IMR-90 (cell line): ENCODE data around the gene BACE1-AS. TPM values are rescaled to one million over a fixed set of nuclear protein-coding genes. Genes with fewer than 3 reads are reported as not detected.

Source experiments
- ATAC-seq: fragments of 200-7000 bp; cut with Tn5 transposase; 2 replicates; pipeline ENCODE4 v1.9.1; 2020; ENCODE audit warnings: low read depth, mild to moderate bottlenecking, moderate library complexity
- BruUV-seq: library from RNA; stranded (reverse); fragments of 400-500 nt; replicated peaks from 2 replicates; lab custom pipeline; 2021; lab: Mats Ljungman, UMichigan
- CTCF ChIA-PET: fragments of 300-600 bp; formaldehyde crosslinking; extraction: SDS; loops from one replicate; lab custom pipeline; 2021; ENCODE audit warnings: antibody characterized with exemption; lab: Yijun Ruan, JAX
- POLR2A ChIA-PET: fragments of 300-600 bp; sonication (Branson Sonifier 250); formaldehyde crosslinking; loops from one replicate; lab custom pipeline; 2022; ENCODE audit warnings: antibody characterized with exemption; ENCODE audit not compliant: unreplicated experiment; lab: Charles Lee
- DNase-seq: peaks from one replicate; pipeline ENCODE4 v3.0.0; 2013
- H2AFZ ChIP-seq: replicated peaks from 2 replicates; pipeline ENCODE3; 2013; ENCODE audit warnings: low read length, mild to moderate bottlenecking; ENCODE audit not compliant: poor library complexity
- H2AK5ac ChIP-seq: 2 replicates; pipeline ENCODE4 v1.6.1; 2013; ENCODE audit warnings: low read depth, low read length, inconsistent platforms
- H2AK9ac ChIP-seq: replicated peaks from 2 replicates; pipeline ENCODE3; 2013; ENCODE audit warnings: mild to moderate bottlenecking, low read depth, low read length, moderate library complexity; ENCODE audit not compliant: poor library complexity
- H2BK120ac ChIP-seq: 2 replicates; pipeline ENCODE4 v1.6.1; 2013; ENCODE audit warnings: low read depth, low read length, inconsistent platforms
- H2BK15ac ChIP-seq: 3 replicates; pipeline ENCODE4 v1.6.1; 2013; ENCODE audit warnings: low read depth, low read length, inconsistent platforms
- H2BK20ac ChIP-seq: 2 replicates; pipeline ENCODE4 v1.6.1; 2013; ENCODE audit warnings: low read depth, mild to moderate bottlenecking, inconsistent platforms, low read length, moderate library complexity
- H2BK5ac ChIP-seq: 2 replicates; pipeline ENCODE4 v1.6.1; 2013; ENCODE audit warnings: mild to moderate bottlenecking, low read depth, low read length, inconsistent platforms; ENCODE audit not compliant: poor library complexity, severe bottlenecking
- H3K14ac ChIP-seq: replicated peaks from 2 replicates; pipeline ENCODE4 v1.6.1; 2013; ENCODE audit warnings: low read depth, low read length, inconsistent platforms
- H3K18ac ChIP-seq: 2 replicates; pipeline ENCODE4 v1.6.1; 2013; ENCODE audit warnings: low read depth, low read length, control low read depth
- H3K23ac ChIP-seq: 2 replicates; pipeline ENCODE4 v1.6.1; 2013; ENCODE audit warnings: low read depth, low read length, inconsistent platforms
- H3K27ac ChIP-seq: 2 replicates; pipeline ENCODE4 v1.5.1; 2013; ENCODE audit warnings: mild to moderate bottlenecking, control low read depth, low read length; ENCODE audit not compliant: insufficient read depth
- H3K27me3 ChIP-seq: 2 replicates; pipeline ENCODE4 v1.6.1; 2013; ENCODE audit warnings: low read length; ENCODE audit not compliant: control insufficient read depth, insufficient read depth
- H3K36me3 ChIP-seq: 2 replicates; pipeline ENCODE4 v1.6.1; 2013; ENCODE audit warnings: low read length, mixed read lengths; ENCODE audit not compliant: control insufficient read depth, insufficient read depth
- H3K4ac ChIP-seq: 2 replicates; pipeline ENCODE4 v1.6.1; 2013; ENCODE audit warnings: low read depth, low read length, inconsistent platforms
- H3K4me1 ChIP-seq: 2 replicates; pipeline ENCODE4 v1.6.1; 2013; ENCODE audit warnings: low read length, mixed read lengths; ENCODE audit not compliant: control insufficient read depth, insufficient read depth
- H3K4me2 ChIP-seq: 2 replicates; pipeline ENCODE4 v1.6.1; 2013; ENCODE audit warnings: low read depth, mild to moderate bottlenecking, control low read depth, low read length, moderate library complexity
- H3K4me3 ChIP-seq: 2 replicates; pipeline ENCODE4 v1.5.1; 2013; ENCODE audit warnings: low read depth, mild to moderate bottlenecking, control low read depth, low read length, moderate library complexity; ENCODE audit not compliant: insufficient read depth
- H3K56ac ChIP-seq: 2 replicates; pipeline ENCODE4 v1.6.1; 2013; ENCODE audit warnings: low read length, inconsistent platforms; ENCODE audit not compliant: insufficient read depth; ENCODE audit errors: extremely low read depth
- H3K79me1 ChIP-seq, 2 experiments: 2 replicates each; pipeline ENCODE4 v1.6.1; 2013; ENCODE audit warnings: low read length in 2 of 2, inconsistent platforms in 1 of 2, low read depth in 1 of 2
- H3K9ac ChIP-seq: 2 replicates; pipeline ENCODE4 v1.6.1; 2013; ENCODE audit warnings: low read depth, low read length, control low read depth
- H3K9me1 ChIP-seq: 2 replicates; pipeline ENCODE4 v1.6.1; 2013; ENCODE audit warnings: low read length, inconsistent platforms; ENCODE audit not compliant: insufficient read depth
- H3K9me3 ChIP-seq: 2 replicates; pipeline ENCODE4 v1.6.1; 2013; ENCODE audit warnings: low read length; ENCODE audit not compliant: control insufficient read depth, insufficient read depth
- H4K20me1 ChIP-seq: 2 replicates; pipeline ENCODE4 v1.6.1; 2013; ENCODE audit warnings: low read length, inconsistent platforms; ENCODE audit not compliant: insufficient read depth
- H4K5ac ChIP-seq: 2 replicates; pipeline ENCODE4 v1.6.1; 2013; ENCODE audit warnings: mild to moderate bottlenecking, low read depth, low read length, control low read depth
- H4K8ac ChIP-seq, 2 experiments: 2 replicates each; pipeline ENCODE4 v1.6.1; 2013; ENCODE audit warnings: low read depth in 2 of 2, low read length in 2 of 2, control low read depth in 1 of 2, inconsistent platforms in 1 of 2
- H4K91ac ChIP-seq: 2 replicates; pipeline ENCODE4 v1.6.1; 2013; ENCODE audit warnings: low read depth, low read length, inconsistent platforms; ENCODE audit not compliant: insufficient read depth
- CEBPB ChIP-seq: IDR thresholded peaks from 2 replicates; pipeline ENCODE4 v1.6.1; 2012; ENCODE audit warnings: low read depth, low read length, improper control_type of control experiment
- POLR2A ChIP-seq: IDR thresholded peaks from 2 replicates; pipeline ENCODE4 v1.6.1; 2012; ENCODE audit warnings: mild to moderate bottlenecking, low read depth, low read length
- RAD21 ChIP-seq: IDR thresholded peaks from 2 replicates; pipeline ENCODE4 v1.6.1; 2012; ENCODE audit warnings: low read length, improper control_type of control experiment
- WGBS, 2 experiments: methylation state at CpG; one replicate each; pipeline versions ENCODE4 v1.1.5 to v1.1.7; 2013; ENCODE audit warnings: missing lambda C conversion rate in 2 of 2; ENCODE audit not compliant: insufficient read length in 1 of 2; ENCODE audit errors: extremely low coverage in 2 of 2; 5-methylcytosine and 5-hydroxymethylcytosine counted together
- dilution Hi-C: fragments of 300-500 bp; cut with HindIII; formaldehyde crosslinking; loops from one replicate; pipeline ENCODE4 v1.14.3; 2018; ENCODE audit warnings: low sequenced_read_pairs; ENCODE audit not compliant: unreplicated experiment
- in situ Hi-C: fragments of 300-500 bp; cut with MboI; formaldehyde crosslinking; loops from 3 replicates; pipeline ENCODE4 v1.14.3; 2019; ENCODE audit warnings: low sequenced_read_pairs, inconsistent platforms, mixed read lengths
- intact Hi-C: fragments of 100-400 bp; cut with micrococcal nuclease; formaldehyde crosslinking; loops from 2 replicates; pipeline ENCODE4 v1.10.0; 2022
- polyA plus RNA-seq, 3 experiments: library from polyadenylated mRNA; depleted of rRNA; stranded (reverse); fragments of >200 nt; gene quantifications; 2 replicates each; pipeline ENCODE4 v1.2.3, GENCODE V29; 2012; ENCODE audit warnings: low replicate concordance in 1 of 3
- total RNA-seq: library from RNA; depleted of rRNA; stranded (reverse); fragments of >200 nt; gene quantifications from 2 replicates; pipeline ENCODE4 v1.2.3, GENCODE V29; 2012

Gene BACE1-AS
- total and polyA plus RNA-seq, 2 of the 4 experiments (the other 2 are of a cell fraction), result 2.7 to 2.9 TPM

GRCh38 chr11:117332843-117333242, 41.7 kb downstream of the BACE1-AS start:
- H3K79me1 ChIP-seq, result peaks cover 28 to 51% of the 10 kb centered on the region in 2 experiments
- no peak overlapping the region for H3K4me2 ChIP-seq
- no peak overlapping the region for H2BK120ac ChIP-seq
- in situ Hi-C loops (no loop called here), intact Hi-C loops (no loop called here), dilution Hi-C loops (no loop called here)
- no peak overlapping the region for H3K18ac ChIP-seq
- WGBS, 2 experiments, result no CpG with 5 or more reads among the region's 2 CpGs
- H3K4me3 ChIP-seq, result no peak overlapping the region
- H3K27ac ChIP-seq, result no peak overlapping the region
- H2BK15ac ChIP-seq, result no peak overlapping the region
- no peak overlapping the region for H3K23ac ChIP-seq
- H2BK20ac ChIP-seq, result no peak overlapping the region
- no peaks in the 10 kb centered on the region for H4K20me1 ChIP-seq
- no peaks in the 10 kb centered on the region for H3K9me3 ChIP-seq
- ChIA-PET CTCF (interaction anchor here (1.0 kb wide), 1 partner anchor 9 kb away, joined by 4 read pairs; no protein-coding TSS in a partner anchor), POLR2A (no interaction called here)
- no peak overlapping the region for H2AK9ac ChIP-seq
- peaks cover 6% of the 10 kb centered on the region for H3K4me1 ChIP-seq
- no peak for DNase-seq
- TF ChIP-seq RAD21 (no peak), POLR2A (no peak), CEBPB (no peak)
- no peak overlapping the region for H4K91ac ChIP-seq
- no peaks in the 10 kb centered on the region for H3K27me3 ChIP-seq
- H3K56ac ChIP-seq, result no peak overlapping the region
- H3K14ac ChIP-seq, result no peak overlapping the region
- H3K4ac ChIP-seq, result no peak overlapping the region
- H4K5ac ChIP-seq, result no peak overlapping the region
- H2AFZ ChIP-seq, result no peak overlapping the region
- H3K36me3 ChIP-seq, result peaks cover 7% of the 10 kb centered on the region; the same call in 1 of the 2 replicates
- no peak overlapping the region for H4K8ac ChIP-seq
- BruUV-seq, result no TSS peak
- ATAC-seq, result no peak
- H2BK5ac ChIP-seq, result no peak overlapping the region
- H3K9me1 ChIP-seq, result peaks cover 10% of the 10 kb centered on the region
- H3K9ac ChIP-seq, result no peak overlapping the region
- no peak overlapping the region for H2AK5ac ChIP-seq
